Measurements from ENCODE around the gene NFILZ.

GRCh38 chr19:8629996-8630683 is at the start of gene NFILZ:
- TF ChIP-seq EZH2 (IDR thresholded peaks at IDR 0.05), result no peak
- TF ChIP-seq POLR2AphosphoS5 (IDR thresholded peaks at IDR 0.05; ENCODE audit: borderline replicate concordance, low read depth, low read length), result no peak
- TF ChIP-seq FOXP2 (optimal IDR thresholded peaks at IDR 0.05; ENCODE audit: control extremely low read depth, extremely low read length, insufficient read depth), result no peak
